ENCODE data around the gene SLC47A1. TPM values are rescaled to one million over a fixed set of nuclear protein-coding genes. Genes with fewer than 3 reads are reported as not detected.
"Not testable (repeated sequence)": the region's sequence is repeated elsewhere in the genome, so short reads cannot be mapped to it uniquely, and the experiment has no call there.

SLC47A1 gene
- total RNA-seq, 1 donor from 2014 or later = 0.26 TPM

DNA sequence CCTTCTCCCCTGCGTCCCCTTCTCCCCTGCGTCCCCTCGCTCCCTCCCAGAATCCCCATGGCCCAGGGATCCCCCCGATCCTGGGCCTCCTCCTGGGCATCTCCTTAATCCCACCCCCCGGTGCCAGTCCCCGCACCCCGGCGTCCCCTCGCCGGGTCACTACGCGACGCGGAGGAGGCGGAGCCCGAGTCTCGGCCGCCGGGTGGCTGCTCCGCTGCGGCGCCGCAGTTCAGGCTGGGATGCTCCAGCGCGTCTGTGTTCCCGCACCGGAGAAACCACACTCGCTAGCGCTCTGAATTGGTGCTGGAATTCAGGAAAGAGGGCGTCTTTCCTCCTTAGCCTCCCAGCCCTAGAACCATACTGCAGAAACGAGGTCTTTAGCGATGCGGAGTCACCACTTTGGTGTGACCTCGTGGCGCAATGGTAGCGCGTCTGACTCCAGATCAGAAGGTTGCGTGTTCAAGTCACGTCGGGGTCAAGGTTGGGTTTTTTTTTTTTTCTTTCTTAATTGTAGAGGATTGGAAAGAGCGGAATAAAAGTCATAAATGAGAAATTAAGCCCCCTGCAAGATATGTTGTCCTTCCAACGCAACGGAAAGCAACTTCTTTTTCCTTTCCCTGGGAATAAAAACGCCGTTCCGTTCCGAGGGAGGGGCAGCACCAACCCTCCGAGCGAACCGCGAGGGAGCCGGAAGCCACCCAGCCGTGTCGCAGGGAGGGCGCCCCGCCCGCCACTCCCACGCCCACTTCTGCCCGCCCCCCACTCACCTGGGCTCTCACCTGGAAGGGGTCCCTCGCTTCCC lies 25.7 kb upstream of the SLC47A1 start:
- Mint-ChIP-seq H3K27me3 (ENCODE audit: insufficient read depth) (peaks cover 18% of the 10 kb centered on the region), H3K27ac (peak overlapping the region; percentile 98), H3K9me3 (no peaks in the 10 kb centered on the region), H3K36me3 (ENCODE audit: low read depth) (peaks cover 3% of the 10 kb centered on the region), H3K4me1 (ENCODE audit: low read depth) (peaks cover 11% of the 10 kb centered on the region), H3K4me3 (peak overlapping the region; percentile 94)
- DNase-seq (ENCODE audit: low spot score) = peak; percentile 72
- intact Hi-C loops (cut with micrococcal nuclease) = loop anchor here (2.0 to 5.0 kb wide), 2 partner anchors 131 to 141 kb away; partner anchors contain the start of genes ALDH3A2 and MAPK7

DNA sequence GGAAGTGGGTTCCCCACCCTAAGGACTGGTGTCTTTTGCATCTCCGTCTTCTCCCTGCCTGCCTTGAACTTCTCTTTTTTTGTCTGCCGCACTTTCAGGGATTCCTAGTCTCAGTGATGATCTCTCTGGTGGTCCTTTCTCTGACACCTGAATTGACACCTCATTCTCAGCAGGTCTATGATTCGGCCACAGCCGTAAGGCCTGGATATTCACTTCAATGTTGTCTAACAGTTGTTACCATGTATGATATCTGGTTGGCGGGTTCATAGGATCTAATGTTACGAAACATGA lies 25.1 kb upstream of the SLC47A1 start:
- intact Hi-C loops (cut with micrococcal nuclease) = loop anchor here (5.0 kb wide), 1 partner anchor 131 kb away; the partner anchor contains the start of gene MAPK7
- H3K27me3 Mint-ChIP-seq (ENCODE audit: insufficient read depth) = peaks cover 18% of the 10 kb centered on the region
- no peaks in the 10 kb centered on the region for H3K9me3 Mint-ChIP-seq
- H3K4me1 Mint-ChIP-seq (ENCODE audit: low read depth) = peaks cover 11% of the 10 kb centered on the region
- peak overlapping the region; percentile 94 for H3K4me3 Mint-ChIP-seq
- peak overlapping the region; percentile 79 for H3K27ac Mint-ChIP-seq
- no peak for DNase-seq (ENCODE audit: low spot score)
- peaks cover 3% of the 10 kb centered on the region for H3K36me3 Mint-ChIP-seq (ENCODE audit: low read depth)

DNA sequence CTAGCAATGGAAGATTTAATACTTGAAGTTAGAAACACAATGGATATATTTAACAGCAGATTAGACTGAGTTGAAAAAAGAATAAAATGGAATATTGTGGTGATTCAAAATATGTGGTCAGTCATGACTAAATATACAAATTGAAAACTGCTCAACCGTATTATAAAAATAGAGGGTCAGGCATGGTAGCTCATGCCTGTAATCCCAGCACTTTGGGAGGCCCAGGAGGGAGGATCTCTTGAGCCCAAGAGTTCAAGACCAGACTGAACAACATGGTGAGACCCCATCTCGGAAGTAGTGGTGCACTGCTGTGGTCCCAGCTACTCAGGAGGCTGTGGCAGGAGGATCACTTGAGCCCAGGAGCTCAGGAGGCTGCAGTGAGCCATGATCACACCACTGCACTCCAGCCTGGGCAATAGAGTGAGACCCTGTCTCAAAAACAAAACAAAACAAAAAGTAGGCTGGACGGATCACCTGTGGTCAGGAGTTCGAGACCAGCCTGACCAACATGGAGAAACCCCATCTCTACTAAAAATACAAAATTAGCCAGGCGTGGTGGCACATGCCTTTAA lies 24.3 kb upstream of the SLC47A1 start:
- H3K36me3 Mint-ChIP-seq (ENCODE audit: low read depth); DNase-seq (ENCODE audit: low spot score); H3K9me3 Mint-ChIP-seq; H3K4me3 Mint-ChIP-seq; H3K27ac Mint-ChIP-seq: not testable (repeated sequence)
- peaks cover 16% of the 10 kb centered on the region for H3K4me1 Mint-ChIP-seq (ENCODE audit: low read depth)
- peaks cover 23% of the 10 kb centered on the region for H3K27me3 Mint-ChIP-seq (ENCODE audit: insufficient read depth)
- intact Hi-C loops (cut with micrococcal nuclease) = loop anchor here (5.0 kb wide), 1 partner anchor 132 kb away; the partner anchor contains the start of gene MAPK7

DNA sequence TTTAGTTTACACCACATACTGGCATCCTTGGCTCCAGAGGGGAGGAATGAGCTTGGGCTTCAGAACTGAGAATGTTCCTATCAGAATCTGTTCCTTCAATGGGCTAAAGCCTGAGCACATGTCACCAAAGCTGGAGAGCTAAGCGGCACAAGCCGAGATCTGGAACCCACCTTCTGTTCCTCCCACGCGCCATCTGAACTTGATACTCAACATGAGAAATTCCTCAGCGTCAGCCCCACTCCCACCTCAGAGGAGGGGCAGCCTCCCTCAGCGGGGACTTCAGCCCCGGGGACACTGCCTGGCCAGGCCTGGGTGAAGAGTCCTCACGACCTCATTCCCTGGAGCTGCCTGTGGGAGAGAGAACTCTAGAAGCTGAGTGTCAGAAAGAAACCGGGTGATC lies 22.8 kb upstream of the SLC47A1 start:
- peaks cover 16% of the 10 kb centered on the region for H3K27me3 Mint-ChIP-seq (ENCODE audit: insufficient read depth)
- DNase-seq (ENCODE audit: low spot score) = no peak
- no peak overlapping the region for H3K4me3 Mint-ChIP-seq
- peaks cover 3% of the 10 kb centered on the region for H3K36me3 Mint-ChIP-seq (ENCODE audit: low read depth)
- peaks cover 16% of the 10 kb centered on the region for H3K4me1 Mint-ChIP-seq (ENCODE audit: low read depth)
- intact Hi-C loops (cut with micrococcal nuclease) = no loop called here
- H3K9me3 Mint-ChIP-seq = no peaks in the 10 kb centered on the region
- H3K27ac Mint-ChIP-seq = no peak overlapping the region

DNA sequence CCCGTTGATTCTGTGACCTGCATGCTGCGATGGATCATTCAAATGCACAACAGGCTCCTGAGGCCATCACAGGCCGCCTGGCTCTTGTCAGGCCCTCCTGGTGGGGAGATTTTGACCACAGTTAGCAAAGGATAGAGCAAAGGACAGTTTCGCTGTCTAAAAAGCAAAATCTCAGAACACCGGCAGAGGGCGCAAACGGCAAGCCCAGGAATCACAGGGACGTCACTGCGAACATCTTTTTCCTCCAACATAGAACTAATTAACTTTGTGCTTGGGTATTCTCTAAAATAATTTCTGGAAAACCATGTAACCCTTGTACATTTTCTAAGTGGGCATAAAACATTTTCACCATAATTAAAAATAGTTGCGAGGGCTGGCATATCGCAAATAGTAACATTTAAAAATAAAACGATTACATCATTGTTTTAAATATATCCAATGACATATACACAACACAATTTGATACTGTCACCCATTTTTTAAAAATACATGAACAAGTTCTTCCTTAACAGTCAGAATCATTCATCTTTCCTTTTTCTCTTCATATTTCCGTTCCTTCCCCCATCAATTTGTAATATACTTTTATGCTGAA lies 19.7 kb upstream of the SLC47A1 start:
- DNase-seq (ENCODE audit: low spot score) = peak; percentile 46
- H3K36me3 Mint-ChIP-seq (ENCODE audit: low read depth) = no peaks in the 10 kb centered on the region
- peaks cover 7% of the 10 kb centered on the region for H3K27me3 Mint-ChIP-seq (ENCODE audit: insufficient read depth)
- no peak overlapping the region for H3K4me3 Mint-ChIP-seq
- H3K9me3 Mint-ChIP-seq = no peaks in the 10 kb centered on the region
- intact Hi-C loops (cut with micrococcal nuclease) = loop anchor here (1.0 kb wide), 3 partner anchors 134 to 252 kb away; partner anchors contain the start of gene ALDH3A2
- H3K4me1 Mint-ChIP-seq (ENCODE audit: low read depth) = peaks cover 5% of the 10 kb centered on the region
- H3K27ac Mint-ChIP-seq = no peak overlapping the region

DNA sequence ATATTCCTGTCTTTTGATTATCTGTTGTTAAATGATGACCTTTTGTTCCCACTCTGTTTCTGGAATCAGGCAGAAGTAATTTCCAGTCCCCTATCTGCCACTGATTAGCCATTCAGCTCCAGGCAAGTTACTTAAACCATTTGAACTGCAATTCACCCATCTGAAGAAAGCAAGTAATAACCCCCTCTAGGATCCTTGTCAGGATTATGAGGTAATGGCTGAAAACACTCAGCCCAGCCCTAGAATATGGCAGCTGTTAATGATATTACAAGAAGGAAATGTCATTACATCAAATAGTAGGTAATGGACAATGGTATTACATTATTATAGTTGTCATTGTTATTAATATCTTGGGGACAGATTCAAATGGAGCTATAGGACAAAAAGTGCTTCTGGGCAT lies 16.0 kb upstream of the SLC47A1 start:
- Mint-ChIP-seq H3K36me3 (ENCODE audit: low read depth) (no peaks in the 10 kb centered on the region), H3K4me3 (no peak overlapping the region), H3K27me3 (ENCODE audit: insufficient read depth) (peaks cover 9% of the 10 kb centered on the region), H3K4me1 (ENCODE audit: low read depth) (peaks cover 5% of the 10 kb centered on the region), H3K9me3 (no peaks in the 10 kb centered on the region), H3K27ac (no peak overlapping the region)
- intact Hi-C loops (cut with micrococcal nuclease) = no loop called here
- DNase-seq (ENCODE audit: low spot score) = no peak

DNA sequence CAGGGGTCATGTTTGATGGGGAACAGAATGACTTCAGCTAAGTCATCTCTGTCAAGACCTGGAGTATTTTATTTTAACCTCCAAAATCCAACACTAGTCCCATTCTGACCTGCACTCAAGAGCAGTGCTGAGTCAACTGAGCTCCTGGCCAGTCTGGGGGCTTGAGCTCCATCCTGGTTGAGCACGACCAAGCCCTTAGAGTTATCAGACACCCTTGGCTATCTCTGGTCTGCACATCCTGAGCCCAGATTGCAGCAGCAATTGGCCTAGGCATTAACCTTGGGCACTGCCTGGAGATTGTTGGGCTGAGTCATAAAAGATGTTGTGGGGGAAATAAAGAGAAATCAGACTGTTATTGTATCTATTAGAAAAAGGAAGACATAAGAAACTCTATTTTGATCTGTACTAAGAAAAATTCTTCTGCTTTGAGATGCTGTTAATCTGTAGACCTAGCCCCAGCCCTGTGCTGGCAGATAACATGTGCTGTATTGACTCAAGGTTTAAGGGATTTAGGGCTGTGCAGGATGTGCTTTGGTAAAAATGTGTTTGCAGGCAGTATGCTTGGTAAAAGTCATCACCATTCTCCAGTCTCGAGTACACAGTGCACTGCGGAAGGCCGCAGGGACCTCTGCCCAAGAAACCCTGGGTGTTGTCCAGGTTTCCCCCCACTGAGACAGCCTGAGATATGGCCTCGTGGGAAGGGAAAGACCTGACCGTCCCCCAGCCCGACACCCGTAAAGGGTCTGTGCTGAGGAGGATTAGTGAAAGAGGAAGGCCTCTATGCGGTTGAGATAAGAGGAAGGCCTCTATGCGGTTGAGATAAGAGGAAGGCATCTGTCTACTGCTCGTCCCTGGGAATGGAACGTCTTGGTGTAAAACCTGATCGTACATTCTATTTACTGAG lies 14.0 kb upstream of the SLC47A1 start:
- DNase-seq (ENCODE audit: low spot score); H3K9me3 Mint-ChIP-seq; H3K27me3 Mint-ChIP-seq (ENCODE audit: insufficient read depth); H3K27ac Mint-ChIP-seq; H3K4me1 Mint-ChIP-seq (ENCODE audit: low read depth); H3K4me3 Mint-ChIP-seq; H3K36me3 Mint-ChIP-seq (ENCODE audit: low read depth); intact Hi-C loops (cut with micrococcal nuclease): not testable (repeated sequence)

DNA sequence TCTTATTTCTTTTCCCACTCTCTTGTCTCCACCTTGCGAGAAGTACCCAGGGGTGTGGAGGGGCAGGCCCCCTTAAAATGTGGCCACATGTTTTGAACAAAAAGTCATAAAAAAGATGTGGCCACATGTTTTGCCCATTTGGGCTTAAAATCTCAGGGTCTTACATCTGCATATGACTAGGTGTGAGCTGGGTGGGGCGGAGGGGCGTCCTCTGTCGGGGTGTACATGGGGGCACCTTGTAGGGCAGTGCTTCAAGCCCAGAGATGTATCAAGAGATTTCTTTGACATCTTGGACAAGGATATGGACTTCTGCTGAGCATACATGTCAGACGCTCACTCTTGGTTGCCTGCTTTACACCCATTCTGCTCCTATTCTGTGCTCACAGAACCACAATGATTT lies 13.0 kb upstream of the SLC47A1 start:
- Mint-ChIP-seq H3K9me3 (no peaks in the 10 kb centered on the region), H3K4me3 (no peak overlapping the region), H3K27ac (no peak overlapping the region), H3K36me3 (ENCODE audit: low read depth) (no peaks in the 10 kb centered on the region), H3K4me1 (ENCODE audit: low read depth) (no peaks in the 10 kb centered on the region), H3K27me3 (ENCODE audit: insufficient read depth) (peaks cover 10% of the 10 kb centered on the region)
- no peak for DNase-seq (ENCODE audit: low spot score)
- intact Hi-C loops (cut with micrococcal nuclease) = no loop called here

DNA sequence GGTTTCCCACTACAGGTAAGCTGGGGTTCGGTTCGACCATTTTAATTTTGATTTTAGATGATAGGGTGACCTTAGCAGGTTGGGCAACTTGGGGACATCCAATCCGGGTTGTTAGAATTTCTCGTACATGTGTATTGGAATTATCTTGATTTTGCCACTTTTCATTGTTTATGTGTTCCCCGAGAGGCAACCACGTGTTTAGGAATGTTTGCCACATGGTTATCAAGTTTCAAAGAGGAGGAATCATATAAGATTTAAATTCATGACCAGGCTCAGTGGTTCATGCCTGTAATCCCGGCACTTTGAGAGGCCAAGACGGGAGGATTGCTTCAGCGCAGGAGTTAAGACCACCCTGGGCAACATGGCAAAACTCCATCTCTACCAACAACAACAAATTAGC lies 10.0 kb upstream of the SLC47A1 start:
- Mint-ChIP-seq H3K27me3 (ENCODE audit: insufficient read depth) (peaks cover 9% of the 10 kb centered on the region), H3K9me3 (no peaks in the 10 kb centered on the region), H3K4me1 (ENCODE audit: low read depth) (no peaks in the 10 kb centered on the region), H3K4me3 (no peak overlapping the region), H3K36me3 (ENCODE audit: low read depth) (no peaks in the 10 kb centered on the region), H3K27ac (no peak overlapping the region)
- intact Hi-C loops (cut with micrococcal nuclease) = no loop called here
- DNase-seq (ENCODE audit: low spot score) = no peak

DNA sequence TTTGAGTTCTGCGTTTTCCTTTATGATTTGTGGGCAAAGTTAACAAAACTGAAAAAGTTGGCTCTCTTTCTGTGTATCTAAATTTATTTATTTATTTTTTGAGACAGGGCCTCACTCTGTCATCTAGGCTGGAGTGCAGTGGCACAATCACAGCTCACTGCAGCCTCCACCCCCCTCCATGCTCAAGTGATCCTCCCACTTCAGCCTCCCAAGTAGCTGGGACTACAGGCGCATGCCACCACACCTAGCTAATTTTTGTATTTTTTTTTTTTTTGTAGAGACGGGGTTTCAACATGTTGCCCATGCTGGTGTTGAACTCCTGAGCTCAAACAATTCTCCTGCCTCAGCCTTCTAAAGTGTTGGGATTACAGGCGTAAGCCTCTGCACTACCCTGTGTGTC lies 6.7 kb upstream of the SLC47A1 start:
- DNase-seq (ENCODE audit: low spot score); intact Hi-C loops (cut with micrococcal nuclease); H3K36me3 Mint-ChIP-seq (ENCODE audit: low read depth); H3K4me1 Mint-ChIP-seq (ENCODE audit: low read depth); H3K27ac Mint-ChIP-seq; H3K4me3 Mint-ChIP-seq; H3K9me3 Mint-ChIP-seq: not testable (repeated sequence)
- H3K27me3 Mint-ChIP-seq (ENCODE audit: insufficient read depth) = peaks cover 15% of the 10 kb centered on the region

DNA sequence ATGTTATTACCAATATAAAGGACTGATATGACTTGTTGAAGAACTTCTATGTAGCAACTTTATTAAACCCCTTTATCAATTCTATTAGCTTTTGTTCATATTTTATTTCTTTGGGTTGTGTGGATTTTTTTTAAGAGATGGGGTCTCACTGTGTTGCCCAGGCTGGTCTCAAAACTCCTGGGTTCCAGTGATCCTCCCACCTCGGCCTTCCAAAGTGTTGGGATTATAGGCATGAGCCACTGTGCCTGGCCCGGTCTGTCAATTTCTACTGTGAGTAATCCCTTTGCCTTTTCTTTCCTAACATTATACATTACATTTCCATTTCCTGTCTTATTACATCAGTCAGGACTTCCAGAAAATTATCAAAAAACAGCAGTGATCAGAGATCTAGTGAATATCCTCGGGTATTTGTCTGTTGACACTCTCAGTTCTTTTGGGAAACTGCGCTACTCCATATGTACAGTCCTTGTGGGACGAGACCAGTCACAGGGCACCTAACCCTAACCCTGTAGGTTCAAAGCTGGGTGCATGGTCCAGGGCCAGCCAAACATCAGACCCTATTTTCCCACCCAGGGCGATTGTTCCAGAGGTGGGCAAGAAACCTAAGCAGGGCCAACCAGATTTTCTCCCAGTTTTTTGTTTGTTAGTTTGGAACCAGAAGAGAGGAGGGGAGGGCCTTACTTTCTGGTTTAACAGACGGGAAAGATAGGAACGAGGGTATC lies 1.7 kb upstream of the SLC47A1 start:
- Mint-ChIP-seq H3K9me3 (no peaks in the 10 kb centered on the region), H3K36me3 (ENCODE audit: low read depth) (no peaks in the 10 kb centered on the region), H3K4me3 (no peak overlapping the region), H3K27me3 (ENCODE audit: insufficient read depth) (peaks cover 40% of the 10 kb centered on the region), H3K27ac (no peak overlapping the region), H3K4me1 (ENCODE audit: low read depth) (peaks cover 7% of the 10 kb centered on the region)
- DNase-seq (ENCODE audit: low spot score) = no peak
- intact Hi-C loops (cut with micrococcal nuclease) = no loop called here

DNA sequence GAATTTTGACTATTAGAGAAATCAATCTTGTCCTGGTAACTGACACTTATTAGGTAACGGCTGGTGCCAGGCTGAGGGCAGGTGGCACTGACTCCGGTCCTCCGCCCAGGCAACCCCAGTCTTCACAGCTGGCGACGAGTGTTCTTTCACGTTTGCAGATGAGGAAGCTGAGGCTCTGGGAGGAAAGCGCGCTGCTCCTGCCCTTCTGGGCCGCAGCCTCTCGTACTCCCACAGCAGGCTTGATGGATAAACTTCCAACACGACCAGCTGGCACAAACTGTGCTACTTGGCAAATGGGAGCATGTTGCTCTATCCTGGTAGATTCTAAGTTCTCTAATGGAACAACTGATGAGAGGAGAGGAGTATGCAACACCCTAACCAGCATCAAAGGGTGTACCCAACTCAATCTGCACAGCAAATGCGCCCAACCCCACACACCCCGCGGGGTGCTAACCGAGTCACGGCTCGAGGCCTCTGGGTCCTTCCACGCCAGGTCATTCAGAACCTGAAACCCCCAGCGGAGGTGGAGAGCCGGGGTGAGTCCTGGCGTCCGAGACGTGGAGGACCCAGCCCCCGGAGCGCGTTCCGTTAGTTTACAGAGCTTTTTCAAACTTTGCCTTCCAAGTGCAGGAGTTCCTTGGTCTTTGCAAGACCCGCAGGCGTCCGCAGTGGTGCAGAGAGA lies 477 bp upstream of the SLC47A1 start:
- Mint-ChIP-seq H3K36me3 (ENCODE audit: low read depth) (no peaks in the 10 kb centered on the region), H3K4me1 (ENCODE audit: low read depth) (peaks cover 7% of the 10 kb centered on the region), H3K9me3 (no peaks in the 10 kb centered on the region), H3K4me3 (peak overlapping the region; percentile 11), H3K27me3 (ENCODE audit: insufficient read depth) (peaks cover 46% of the 10 kb centered on the region), H3K27ac (no peak overlapping the region)
- no peak for DNase-seq (ENCODE audit: low spot score)
- intact Hi-C loops (cut with micrococcal nuclease) = no loop called here

Measured in activated T-helper 1 cell treated with anti-CD3 and anti-CD28 coated beads, Interleukin-12 subunit alpha, Interleukin-12 subunit beta, Interleukin-2, Interleukin-4 antibody, amounts not matched to agents 30 ng/mL and 10 ng/mL and 1 ng/mL, durations not matched to agents 14 hours and 24 hours and 36 hours (primary cell).